ENCODE measurements around the gene GIT2.

DNA sequence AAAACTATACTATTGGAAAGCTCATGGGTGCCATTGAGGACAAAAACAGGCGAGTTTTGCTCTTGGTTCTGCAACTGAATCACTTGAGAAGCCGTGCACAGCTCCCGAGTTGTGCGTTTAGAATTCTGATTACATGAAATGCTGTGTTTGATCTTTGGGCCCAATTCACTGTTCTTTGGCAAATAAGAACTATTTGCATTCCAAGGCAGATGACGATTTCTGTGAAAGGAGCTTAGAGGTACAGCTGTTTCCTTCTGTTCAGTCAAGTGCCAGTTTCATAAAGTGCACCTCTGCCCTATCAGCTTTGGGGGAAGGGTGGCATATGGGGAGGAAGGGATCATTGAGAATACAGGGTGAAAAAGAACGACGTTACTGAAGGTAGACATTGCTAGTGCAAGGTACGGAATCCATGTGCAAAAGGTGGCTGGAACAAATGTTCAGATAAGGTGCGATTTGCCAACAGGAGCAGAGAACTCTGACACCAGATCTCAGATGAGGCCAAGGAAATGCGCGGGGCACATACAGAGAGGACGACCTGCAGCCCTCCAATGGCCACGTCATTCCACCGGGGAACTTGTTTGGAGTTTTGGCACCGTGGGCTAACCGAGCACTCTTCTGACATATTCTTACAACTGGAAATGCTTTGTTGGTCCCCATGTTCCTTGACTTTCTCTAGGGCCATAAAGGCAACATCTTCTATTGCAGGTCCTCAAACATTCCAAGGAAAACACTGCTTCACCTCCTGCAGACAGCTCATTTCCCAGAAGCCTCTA, 66.0 kb downstream of the GIT2 start:
- TF ChIP-seq, protein P1, sequence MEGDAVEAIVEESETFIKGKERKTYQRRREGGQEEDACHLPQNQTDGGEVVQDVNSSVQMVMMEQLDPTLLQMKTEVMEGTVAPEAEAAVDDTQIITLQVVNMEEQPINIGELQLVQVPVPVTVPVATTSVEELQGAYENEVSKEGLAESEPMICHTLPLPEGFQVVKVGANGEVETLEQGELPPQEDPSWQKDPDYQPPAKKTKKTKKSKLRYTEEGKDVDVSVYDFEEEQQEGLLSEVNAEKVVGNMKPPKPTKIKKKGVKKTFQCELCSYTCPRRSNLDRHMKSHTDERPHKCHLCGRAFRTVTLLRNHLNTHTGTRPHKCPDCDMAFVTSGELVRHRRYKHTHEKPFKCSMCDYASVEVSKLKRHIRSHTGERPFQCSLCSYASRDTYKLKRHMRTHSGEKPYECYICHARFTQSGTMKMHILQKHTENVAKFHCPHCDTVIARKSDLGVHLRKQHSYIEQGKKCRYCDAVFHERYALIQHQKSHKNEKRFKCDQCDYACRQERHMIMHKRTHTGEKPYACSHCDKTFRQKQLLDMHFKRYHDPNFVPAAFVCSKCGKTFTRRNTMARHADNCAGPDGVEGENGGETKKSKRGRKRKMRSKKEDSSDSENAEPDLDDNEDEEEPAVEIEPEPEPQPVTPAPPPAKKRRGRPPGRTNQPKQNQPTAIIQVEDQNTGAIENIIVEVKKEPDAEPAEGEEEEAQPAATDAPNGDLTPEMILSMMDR (IDR thresholded peaks at IDR 0.05) = no peak
- no peak for TF ChIP-seq POLR2A (IDR thresholded peaks at IDR 0.05)
